ENCODE results near the gene TRAPPC3L.

The TRAPPC3L gene

GRCh38 chr6:116529466-116530290, 15.8 kb downstream of the TRAPPC3L start:
- CTCF ChIA-PET: interaction anchor here (0.8 to 2.2 kb wide), 14 partner anchors 14 to 313 kb away, joined by 3 to 14 read pairs (median 6); partner anchors contain the start of gene CALHM5
- no peak overlapping the region for H3K4me3 ChIP-seq (ENCODE audit: low read depth, low read length)
- TF ChIP-seq CTCF (IDR thresholded peaks at IDR 0.05; ENCODE audit: insufficient read depth, low read length, missing control alignments): no peak
- POLR2A ChIA-PET: no interaction called here
- DNase-seq (ENCODE audit: low read depth, low spot score): no peak

GRCh38 chr6:116528780-116529179, 16.7 kb downstream of the TRAPPC3L start:
- ChIA-PET POLR2A (no interaction called here), CTCF (interaction anchor here (0.9 to 2.2 kb wide), 8 partner anchors 11 to 312 kb away, joined by 3 to 10 read pairs (median 3); partner anchors contain the start of gene CALHM5)
- TF ChIP-seq CTCF (IDR thresholded peaks at IDR 0.05; ENCODE audit: insufficient read depth, low read length, missing control alignments): no peak
- DNase-seq (ENCODE audit: low read depth, low spot score): no peak
- no peak overlapping the region for H3K4me3 ChIP-seq (ENCODE audit: low read depth, low read length)

GRCh38 chr6:116528133-116528532, 17.4 kb downstream of the TRAPPC3L start:
- ChIA-PET CTCF (interaction anchor here (0.9 to 2.2 kb wide), 7 partner anchors 10 to 260 kb away, joined by 3 to 10 read pairs (median 3); partner anchors contain the start of gene CALHM5), POLR2A (no interaction called here)
- TF ChIP-seq CTCF (IDR thresholded peaks at IDR 0.05; ENCODE audit: insufficient read depth, low read length, missing control alignments): no peak
- DNase-seq (ENCODE audit: low read depth, low spot score): no peak
- H3K4me3 ChIP-seq (ENCODE audit: low read depth, low read length): no peak overlapping the region

- CTCF ChIA-PET: interaction anchor here (1.1 to 5.0 kb wide), 4 partner anchors 10 to 236 kb away, joined by 3 to 41 read pairs (median 21); partner anchors contain the start of gene CALHM5
- POLR2A ChIA-PET: no interaction called here
- no peak for DNase-seq (ENCODE audit: low read depth, low spot score)
- no peak overlapping the region for H3K4me3 ChIP-seq (ENCODE audit: low read depth, low read length)
- no peak for TF ChIP-seq CTCF (IDR thresholded peaks at IDR 0.05; ENCODE audit: insufficient read depth, low read length, missing control alignments)
These were observed 21.2 kb downstream of the TRAPPC3L start for GRCh38 chr6:116524236-116524635.

GRCh38 chr6:116522896-116523295, 22.6 kb downstream of the TRAPPC3L start:
- POLR2A ChIA-PET: no interaction called here
- no peak for DNase-seq (ENCODE audit: low read depth, low spot score)
- TF ChIP-seq CTCF (IDR thresholded peaks at IDR 0.05; ENCODE audit: insufficient read depth, low read length, missing control alignments): no peak
- CTCF ChIA-PET: interaction anchor here (1.3 to 5.0 kb wide), 5 partner anchors 10 to 254 kb away, joined by 3 to 41 read pairs (median 11); partner anchors contain the start of gene CALHM5
- H3K4me3 ChIP-seq (ENCODE audit: low read depth, low read length): no peak overlapping the region

- ChIA-PET POLR2A (no interaction called here), CTCF (interaction anchor here (0.8 to 2.8 kb wide), 7 partner anchors 9 to 302 kb away, joined by 3 to 20 read pairs (median 6); no protein-coding TSS in a partner anchor)
- H3K4me3 ChIP-seq (ENCODE audit: low read depth, low read length): no peak overlapping the region
- DNase-seq (ENCODE audit: low read depth, low spot score): no peak
- TF ChIP-seq CTCF (IDR thresholded peaks at IDR 0.05; ENCODE audit: insufficient read depth, low read length, missing control alignments): no peak
These were observed 26.7 kb downstream of the TRAPPC3L start for GRCh38 chr6:116518621-116519368.

All from AG04449 (cell line).